Limb (tissue), 2 donors: Measurements from ENCODE around the gene KRT6B.
A peak's percentile ranks its signal among the peaks of the same experiment; 100 is the strongest.
"Not testable (repeated sequence)": the region's sequence is repeated elsewhere in the genome, so short reads cannot be mapped to it uniquely, and the experiment has no call there.

Experiments
- DNase-seq, 2 donors: peaks; one replicate each; pipeline ENCODE4 v3.0.0-alpha.2; 2016; ENCODE audit errors: extremely low spot score in 2 of 2

The KRT6B gene

DNA sequence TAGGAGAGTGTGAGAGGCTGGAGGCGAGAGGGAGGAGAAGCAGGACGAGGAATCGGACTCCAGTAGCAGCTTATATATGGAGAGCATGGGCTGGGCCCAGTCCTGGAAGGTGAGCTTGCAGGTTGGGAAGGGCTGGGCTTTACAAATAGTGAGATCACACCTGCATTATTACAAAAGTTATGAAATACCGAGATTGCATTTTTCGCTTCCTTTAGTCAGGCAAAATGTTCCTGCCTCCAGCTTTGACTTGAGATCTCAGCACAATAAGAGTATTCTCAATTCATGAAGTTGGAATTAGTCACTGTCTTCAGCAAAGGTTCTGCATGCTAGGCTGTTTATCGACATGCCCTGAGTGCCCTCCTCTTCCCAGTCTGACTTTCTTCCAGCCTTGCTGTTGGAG lies at the start of gene KRT6B:
Gene KRT6B, minus strand, starts transcription at position 46 of the 400 bp plus-strand sequence. CDS start 68 bp downstream, outside the sequence.
- no peak for DNase-seq

DNA sequence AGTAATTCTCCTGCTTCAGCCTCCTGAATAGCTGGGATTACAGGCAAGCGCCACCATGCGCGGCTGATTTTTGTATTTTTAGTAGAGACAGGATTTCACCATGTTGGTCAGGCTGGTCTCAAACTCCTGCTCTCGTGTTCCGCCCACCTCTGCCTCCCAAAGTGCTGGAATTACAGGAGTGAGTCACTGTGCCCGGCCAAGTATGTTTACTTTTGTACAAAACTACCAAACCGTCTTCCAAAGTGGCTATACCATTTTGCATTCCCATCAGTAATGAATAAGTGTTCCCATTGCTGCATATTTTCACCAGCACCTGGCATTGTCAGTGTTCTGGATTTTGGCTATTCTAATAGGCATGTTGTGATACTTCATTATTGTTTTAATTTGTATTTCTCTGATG lies 49.5 kb upstream of the KRT6B start:
- DNase-seq: no peak

DNA sequence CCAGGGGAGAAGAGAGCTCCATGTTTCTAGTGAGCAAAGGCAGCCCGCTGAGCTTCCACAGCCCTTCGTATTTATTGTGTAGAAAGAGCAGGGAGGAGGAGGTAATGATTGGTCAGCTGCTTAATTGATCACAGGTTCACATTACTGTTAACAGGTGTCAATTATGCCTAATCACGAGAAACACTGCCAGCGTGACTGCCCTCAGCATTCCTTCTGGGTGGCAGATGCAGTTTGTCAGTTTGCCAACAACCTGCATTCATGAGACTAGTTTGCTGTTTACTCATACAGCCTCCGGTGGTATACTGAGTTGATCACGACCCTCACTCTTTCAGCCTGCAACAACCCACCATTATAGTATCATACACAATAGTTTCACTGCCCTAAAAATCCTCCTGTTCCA lies 48.6 kb upstream of the KRT6B start:
- DNase-seq: not testable (repeated sequence)

DNA sequence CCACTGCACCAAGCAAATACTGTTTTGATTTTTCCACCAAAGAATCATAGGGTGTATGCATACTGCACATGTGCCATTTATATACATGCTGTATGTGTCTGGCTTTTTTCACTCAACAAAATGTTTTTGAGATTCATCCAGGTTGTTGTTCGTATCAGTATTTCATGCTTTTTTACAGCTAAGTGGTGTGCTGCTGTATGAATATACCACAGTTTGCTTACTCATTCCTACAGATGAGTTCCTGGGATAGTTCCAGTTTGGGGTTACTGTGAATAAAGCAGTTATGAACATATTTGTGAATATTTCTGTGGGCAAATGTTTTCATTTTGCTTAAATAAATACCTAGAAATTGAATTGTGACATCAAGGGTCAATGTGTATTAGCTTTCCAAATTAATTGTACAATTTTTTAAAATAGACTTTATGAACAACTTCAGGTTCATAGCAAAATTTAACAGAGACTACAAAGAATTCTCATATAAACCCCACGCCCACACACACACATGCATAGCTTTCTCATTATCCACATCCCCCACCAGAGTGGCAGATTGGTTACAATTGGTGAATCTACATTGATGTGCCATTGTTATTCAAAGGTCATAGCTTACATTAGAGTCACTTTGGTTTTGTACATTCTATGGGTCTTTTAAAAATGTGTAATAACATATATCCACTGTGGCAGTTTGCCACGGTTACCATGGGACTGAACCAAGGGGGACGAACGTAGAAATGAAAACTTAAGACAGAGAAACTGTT lies 48.0 kb upstream of the KRT6B start:
- DNase-seq: no peak

DNA sequence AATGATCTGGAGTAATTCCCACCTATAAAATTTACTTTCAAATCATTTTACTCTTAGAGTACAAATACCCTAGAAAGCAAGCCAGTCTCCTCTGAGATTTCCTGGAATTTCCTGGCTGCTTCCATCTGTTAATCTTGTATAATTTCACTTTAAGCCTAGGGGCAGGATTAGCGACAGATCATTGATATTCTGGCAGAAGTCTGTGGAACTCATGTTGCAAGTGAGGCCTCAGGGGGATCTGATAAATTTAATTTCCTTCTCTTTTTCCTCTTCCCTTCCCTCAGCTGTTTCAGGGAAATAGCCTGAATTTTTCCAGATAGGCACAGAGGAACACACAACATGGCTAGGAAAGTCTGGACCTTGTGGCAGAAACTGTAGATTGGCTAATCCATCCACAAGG lies 47.0 kb upstream of the KRT6B start:
- no peak for DNase-seq

DNA sequence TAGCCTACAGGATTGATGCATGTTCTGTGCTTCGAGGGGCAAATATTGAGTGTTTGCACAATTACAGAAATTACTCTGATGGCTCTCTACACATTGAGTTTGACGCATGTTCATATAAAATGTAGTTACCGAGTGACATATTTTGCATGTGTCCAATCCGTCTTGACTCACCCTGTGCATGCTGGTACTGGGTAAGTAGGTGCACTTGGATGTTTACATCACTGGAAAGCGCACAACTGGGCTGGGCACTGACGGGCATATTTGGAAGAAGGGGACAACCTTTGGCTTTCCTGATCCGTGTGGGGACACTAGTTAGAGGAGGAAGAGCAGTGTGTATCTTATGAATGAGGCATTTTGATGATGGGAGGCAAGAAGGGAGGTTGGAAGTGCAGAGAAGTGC lies 46.0 kb upstream of the KRT6B start:
- no peak for DNase-seq

DNA sequence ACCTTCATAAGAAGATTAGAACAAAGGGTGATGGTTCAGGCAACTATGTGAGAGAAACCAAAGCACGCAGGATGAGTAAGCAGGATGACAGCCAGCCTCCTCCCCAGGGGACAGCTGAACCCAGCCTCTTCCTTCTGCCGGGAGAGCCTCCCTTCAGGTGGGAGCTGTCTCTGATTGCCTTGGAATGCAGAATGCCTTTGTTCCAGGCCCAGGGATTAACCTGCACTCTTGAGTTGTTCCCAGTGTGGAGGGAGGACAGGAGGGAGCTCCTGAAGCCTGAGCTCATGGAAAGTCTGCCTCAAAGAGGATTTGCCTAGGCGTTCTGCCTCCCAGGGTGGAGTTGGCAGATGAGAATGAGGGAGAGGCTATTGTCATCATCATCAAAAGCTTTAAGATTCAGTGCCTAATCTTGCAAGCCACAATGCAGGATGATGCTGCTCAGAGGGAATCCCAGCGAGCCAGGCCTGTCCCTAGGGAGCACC lies 44.7 kb upstream of the KRT6B start:
- no peak for DNase-seq

DNA sequence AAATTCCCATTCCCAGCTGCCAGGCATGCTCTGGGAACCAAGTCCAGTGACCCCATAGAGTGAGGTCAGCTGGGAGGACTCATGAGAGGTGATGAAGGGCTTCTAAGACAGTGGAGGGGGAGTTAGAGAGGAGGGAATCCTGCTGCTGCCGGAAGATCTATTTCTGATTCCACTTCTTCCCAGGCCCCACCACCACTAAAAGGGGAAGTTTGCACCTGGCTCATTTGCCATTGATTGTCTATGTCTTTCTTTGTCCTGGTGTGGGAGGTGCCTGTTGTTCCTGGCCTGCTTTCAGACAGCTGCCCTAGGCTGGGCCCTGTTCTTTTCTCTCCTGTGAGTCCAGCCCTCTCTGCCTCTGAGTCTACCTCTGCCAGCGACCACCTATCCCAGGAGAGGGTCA lies 44.1 kb upstream of the KRT6B start:
- no peak for DNase-seq

DNA sequence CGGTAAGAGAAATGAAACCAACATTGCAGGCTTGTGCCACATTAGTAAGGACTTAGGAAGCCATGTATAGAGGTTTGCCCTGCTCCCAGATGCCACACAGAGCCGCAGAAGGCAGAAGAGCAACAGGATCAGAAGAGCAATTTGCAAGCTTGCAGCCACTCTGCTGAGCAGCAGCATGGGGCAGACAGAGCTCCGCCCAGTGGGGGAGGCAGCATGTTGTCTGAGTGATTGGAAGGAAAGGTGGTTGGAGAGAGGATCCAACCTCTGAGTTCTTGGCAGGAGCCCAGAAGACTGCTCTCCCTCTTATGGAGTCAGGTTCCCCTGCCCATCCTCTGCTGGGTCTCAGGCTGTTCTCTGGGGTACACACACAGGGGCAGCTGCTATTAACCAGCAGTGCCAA lies 43.4 kb upstream of the KRT6B start:
- DNase-seq: peak in 1 of 2 donors; percentile 45

DNA sequence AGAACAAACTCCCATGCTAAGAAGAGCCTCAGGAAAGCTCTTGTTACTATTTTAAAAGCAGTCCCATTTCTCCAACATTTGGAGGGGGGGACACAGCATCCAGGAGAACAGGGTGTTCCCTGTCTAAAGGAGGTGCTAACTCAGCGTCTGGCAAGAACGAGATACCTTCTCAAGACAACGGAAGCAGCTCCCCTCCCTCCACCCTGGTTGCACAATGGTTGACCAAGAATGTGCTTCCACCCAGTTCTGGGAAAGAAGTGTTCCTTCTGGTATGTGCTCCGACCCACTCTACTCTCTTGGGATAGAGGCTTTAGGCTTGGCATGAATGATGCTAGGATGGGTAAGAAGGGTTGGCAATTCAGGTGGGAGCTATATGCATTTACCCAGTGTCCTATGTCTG lies 42.6 kb upstream of the KRT6B start:
- DNase-seq: no peak

DNA sequence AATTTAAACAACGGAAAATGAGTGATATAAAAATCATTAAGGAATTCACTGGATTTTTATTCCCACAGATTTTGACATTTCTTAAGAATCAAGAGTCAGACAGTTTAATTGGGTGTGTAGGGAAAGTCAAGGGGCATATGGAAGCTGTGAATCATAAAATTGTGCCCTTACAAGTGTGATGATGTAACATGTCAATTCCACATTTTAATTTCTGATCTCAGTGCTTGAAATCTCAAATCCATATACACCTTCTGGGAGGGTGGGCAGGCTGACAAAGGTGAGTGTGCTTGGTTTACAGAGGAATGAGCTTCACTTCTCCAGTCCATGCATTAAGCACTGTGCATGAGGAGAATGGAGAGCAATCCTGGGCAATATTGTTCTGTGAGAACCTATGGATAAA lies 42.2 kb upstream of the KRT6B start:
- no peak for DNase-seq

DNA sequence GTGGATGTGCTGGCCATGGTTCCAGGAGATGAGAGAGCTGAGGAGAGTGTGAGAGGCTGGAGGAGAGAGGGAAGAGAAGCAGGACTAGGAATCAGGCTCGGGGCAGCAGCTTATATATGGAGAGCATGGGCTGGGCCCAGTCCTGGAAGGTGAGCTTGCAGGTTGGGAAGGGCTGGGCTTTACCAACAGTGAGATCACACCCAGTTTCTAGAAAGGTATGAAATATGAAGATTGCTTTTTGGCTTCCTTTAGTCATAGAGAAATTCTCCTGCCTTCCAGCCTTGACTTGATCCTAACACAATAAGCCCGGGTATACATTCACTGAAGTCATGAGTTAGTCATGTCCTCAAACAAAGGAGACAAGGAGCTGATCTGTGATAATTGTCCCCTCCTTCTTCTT lies 41.2 kb upstream of the KRT6B start, which contains the start of gene KRT6A:
Gene KRT6A, minus strand, starts transcription at position 86 of the 400 bp plus-strand sequence. Its CDS starts 69 bp downstream, at position 17.
- DNase-seq: no peak

DNA sequence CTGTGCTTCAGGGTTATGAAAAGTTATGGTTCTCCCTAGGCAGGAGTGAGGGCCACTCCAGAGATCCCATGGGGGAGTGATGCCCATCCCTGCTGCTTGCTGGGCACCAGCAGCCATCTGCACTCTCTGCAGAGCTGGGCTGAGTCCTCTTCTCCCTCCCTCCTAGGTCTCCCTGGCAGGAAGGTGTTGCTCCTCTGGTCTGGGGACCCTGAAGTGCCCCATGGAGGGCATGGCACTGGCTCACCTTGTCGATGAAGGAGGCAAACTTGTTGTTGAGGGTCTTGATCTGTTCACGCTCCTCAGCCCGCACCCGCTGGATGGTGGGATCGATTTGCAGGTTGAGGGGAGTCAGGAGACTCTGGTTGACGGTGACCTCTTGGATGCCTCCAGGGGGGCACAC lies 40.5 kb upstream of the KRT6B start:
- DNase-seq: not testable (repeated sequence)

DNA sequence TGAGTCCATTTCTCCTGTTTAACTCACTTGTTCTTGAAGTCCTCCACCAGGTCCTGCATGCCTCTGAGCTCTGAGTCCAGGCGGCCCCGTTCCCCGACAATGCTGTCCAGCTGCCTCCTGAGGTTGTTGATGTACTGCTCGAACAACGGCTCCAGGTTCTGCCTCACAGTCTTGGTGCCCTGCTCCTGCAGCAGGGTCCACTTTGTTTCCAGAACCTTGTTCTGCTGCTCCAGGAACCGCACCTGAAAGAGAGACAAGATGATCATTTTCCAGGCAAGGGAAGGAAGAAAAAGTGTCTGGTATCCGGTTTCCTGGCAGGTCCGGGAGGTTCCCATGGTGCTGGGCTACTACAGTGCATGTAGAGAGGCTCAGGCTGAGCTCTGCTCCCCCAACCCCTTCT lies 39.5 kb upstream of the KRT6B start:
- not testable (repeated sequence) for DNase-seq

DNA sequence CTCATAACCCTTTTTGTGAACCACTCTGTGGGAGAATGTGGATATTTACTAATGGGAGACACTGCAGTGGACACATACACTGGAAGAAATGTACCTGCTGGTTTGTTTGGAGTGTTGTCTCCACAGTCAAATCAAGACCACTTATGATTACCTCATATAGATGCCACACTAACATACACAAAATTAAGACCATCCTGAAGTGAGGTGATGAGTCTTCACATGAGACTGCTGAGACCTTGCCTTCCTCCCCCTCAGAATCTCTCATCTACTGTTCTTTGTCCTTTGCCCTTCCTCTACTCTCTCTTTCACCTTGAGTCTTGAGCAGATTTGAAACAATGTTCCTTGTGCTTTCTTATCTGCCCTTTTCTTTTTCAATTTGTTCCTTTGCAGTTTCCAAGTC lies 36.8 kb upstream of the KRT6B start:
- DNase-seq: no peak

DNA sequence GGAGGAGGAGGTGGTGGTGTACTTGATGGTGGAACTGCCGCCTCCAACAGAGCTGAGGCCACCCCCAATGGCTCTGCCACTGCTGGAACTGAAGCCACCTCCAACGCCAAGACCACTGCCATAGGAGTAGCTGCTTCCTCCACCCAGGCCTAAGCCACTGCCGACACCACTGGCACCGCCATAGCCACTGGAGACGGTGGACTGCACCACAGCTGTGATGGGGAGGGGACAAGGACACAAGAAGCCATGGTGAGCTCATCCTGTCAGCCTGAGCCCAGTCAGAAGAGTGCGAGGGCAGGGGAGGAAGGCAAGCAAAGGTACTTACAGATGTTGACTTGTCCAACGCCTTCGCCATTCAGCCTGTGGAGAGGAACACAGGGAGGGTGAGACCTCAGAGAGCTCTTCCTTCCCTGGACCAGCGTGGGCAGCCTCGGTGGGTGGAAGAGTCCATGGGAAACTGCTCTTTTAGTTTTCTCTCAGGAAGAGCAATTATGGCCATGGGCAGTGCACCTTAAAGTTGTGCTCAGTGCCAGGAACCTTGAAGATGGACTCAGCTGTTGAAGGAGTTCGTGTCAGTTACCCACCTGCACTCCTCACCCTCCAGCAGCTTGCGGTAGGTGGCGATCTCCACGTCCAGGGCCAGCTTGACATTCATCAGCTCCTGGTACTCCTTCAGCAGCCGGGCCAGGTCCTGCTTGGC lies 35.9 kb upstream of the KRT6B start:
- not testable (repeated sequence) for DNase-seq

DNA sequence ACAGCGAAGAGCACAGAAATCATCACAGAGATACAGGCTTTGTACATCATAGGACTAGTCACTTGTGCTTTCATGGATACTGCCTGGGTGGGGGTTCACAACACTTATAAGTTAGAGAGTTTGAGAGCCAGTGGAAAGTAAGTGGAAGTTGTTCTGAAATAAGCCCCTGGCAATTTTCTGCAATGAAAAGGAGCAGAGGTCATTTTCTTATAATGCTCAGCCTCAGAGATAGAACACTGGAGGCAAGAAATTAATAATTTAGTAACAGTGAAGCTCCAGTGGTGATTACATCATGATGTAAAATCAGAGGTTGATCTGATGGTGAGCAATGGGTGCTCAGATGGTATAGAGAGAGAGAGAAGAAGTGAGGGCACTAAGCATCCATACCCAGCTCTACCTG lies 35.3 kb upstream of the KRT6B start:
- no peak for DNase-seq

DNA sequence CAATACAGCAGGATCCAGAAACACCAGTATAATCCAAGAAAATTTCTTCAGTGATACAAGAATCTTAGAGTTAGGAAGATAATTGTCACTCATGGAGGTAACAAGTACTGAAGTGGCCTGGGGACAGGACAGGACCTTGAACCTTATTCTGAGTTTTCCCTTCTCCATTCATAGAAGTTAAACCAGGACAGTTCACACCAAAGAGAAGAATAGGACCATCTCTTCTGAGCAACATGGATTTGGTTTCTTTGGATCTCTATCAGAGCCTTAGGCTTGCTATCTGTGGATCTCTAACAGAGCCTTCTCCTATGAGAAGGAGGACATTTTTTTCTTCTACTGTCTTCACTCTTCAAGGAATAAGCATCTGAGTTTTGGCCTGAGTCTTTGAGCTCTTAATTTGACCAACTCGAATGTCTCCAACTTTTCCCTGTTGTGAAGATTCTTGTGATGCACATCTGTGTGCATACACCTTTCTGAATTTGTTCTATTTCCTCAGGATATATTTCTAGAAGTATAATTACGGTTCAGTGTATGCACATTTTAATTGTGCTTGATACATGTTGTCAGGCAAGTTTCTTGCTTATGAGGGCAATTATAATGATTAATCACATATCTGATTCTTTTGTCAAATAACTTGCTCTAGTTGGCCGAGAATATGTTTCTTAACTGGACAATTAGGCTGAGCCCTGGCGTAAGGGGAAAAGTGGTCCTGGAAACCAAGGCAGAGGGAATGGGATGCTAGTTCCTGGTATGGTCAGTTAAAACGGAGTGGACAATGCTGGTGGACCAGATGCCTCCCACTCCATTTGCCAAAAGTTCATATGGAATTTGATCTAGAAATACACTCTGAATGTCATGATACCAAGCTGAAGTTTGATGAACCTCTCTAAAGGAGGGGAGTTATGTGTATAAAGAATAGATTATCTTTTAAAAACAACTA lies 34.5 kb upstream of the KRT6B start:
- DNase-seq: no peak

DNA sequence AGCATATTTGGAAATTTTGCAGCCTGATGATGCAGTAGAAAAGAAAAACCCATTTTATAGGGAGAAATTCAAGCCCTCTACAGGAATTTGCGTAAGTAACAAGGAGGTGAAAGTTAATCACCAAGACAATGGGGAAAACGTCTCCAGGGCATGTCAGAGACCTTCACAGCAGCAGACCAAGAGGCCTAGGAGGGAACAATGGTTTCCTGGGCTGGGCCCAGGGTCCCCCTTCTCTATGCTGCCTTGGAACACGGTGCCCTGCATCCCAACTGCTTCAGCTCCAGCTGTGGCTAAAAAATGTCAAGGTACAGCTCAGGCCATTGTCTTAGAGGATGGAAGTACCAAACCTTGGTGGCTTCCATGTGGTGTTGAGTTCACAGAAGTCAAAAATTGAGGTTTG lies 28.1 kb upstream of the KRT6B start:
- no peak for DNase-seq

DNA sequence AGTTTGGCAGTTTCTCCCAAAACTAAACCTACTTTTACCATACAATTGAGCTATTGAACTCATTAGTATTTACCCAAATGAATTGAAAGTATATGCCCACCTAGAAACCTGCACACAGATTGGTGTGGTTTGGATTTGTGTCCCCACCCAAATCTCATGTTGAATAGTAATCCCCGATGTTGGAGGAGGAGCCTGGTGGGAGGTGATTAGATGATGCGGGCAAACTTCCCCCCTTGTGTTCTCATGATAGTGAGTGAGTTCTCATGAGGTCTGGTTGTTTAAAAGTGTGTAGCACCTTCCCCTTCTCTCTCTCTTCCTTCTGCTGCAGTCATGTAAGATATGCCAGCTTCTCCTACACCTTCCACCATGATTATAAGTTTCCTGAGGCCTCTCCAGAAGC lies 25.7 kb upstream of the KRT6B start:
- DNase-seq: no peak

DNA sequence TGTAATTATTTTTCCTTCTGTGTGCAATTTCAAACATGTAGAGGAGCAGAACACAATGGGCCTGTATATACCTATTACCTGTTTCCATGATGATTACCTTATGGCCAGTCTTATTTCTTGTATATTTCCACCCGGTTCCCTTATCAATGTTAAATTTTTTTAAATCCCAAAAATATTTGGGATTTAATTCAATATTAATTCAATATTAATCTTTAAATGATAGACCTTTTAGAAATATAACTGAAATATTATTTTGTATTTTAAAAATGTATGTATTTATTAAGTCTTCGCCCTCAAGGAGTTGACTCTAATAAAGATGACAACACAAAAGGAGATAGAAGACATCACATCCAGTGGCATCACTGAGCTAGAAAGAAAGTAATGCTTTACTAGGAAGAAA lies 22.3 kb upstream of the KRT6B start:
- no peak for DNase-seq

DNA sequence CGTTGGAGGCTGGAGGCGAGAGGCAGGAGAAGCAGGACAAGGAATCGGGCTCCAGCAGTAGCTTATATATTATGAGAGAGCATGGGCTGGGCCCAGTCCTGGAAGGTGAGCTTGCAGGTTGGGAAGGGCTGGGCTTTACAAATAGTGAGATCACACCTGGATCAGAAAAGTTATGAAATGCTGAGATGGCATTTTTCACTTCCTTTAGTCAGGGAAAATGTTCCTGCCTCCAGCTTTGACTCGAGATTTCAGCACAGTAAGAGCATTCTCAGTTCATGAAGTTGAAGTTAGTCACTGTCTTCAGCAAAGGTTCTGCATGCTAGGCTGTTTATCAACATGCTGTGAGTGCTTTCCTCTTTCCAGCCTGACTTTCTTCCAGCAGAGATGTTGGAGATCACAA lies 21.8 kb upstream of the KRT6B start, which contains the start of gene KRT6C:
Gene KRT6C, minus strand, starts transcription at position 38 of the 400 bp plus-strand sequence. CDS start 68 bp downstream, outside the sequence.
- no peak for DNase-seq
